Measurements from ENCODE around the gene FHIT. TPM values are rescaled to one million over a fixed set of nuclear protein-coding genes. Genes with fewer than 3 reads are reported as not detected.

Gene FHIT
- total and polyA plus RNA-seq, 10 of the 15 experiments (the other 5 are each of a cell fraction or from before 2014, with no cell fraction given) = 4.2 to 14.9 (median 9.4) TPM

- SMC1A ChIA-PET (ENCODE audit: uncharacterized antibody, unreplicated experiment) = no interaction called here
- no TSS peak for BruUV-seq (replicated peaks)
- RAD21 ChIA-PET (ENCODE audit: unreplicated experiment) = no interaction called here
- Histone ChIP-seq H3K27me3 (replicated peaks in 1 of 2; ENCODE audit: control insufficient read depth in 2 of 2, insufficient read depth in 2 of 2, low read length in 1 of 2) (no peaks in the 10 kb centered on the region), H3K4me2 (ENCODE audit: control insufficient read depth, insufficient read depth) (no peak overlapping the region), H3K79me2 (ENCODE audit: control insufficient read depth, insufficient read depth, low read length) (no peaks in the 10 kb centered on the region), H3K9ac (ENCODE audit: control insufficient read depth, insufficient read depth, low read length) (no peak overlapping the region), H3K4me3 (no peak overlapping the region), H3K9me3 (replicated peaks; ENCODE audit: control insufficient read depth, insufficient read depth, low read length) (no peaks in the 10 kb centered on the region), H3K27ac (ENCODE audit: control insufficient read depth, insufficient read depth) (no peak overlapping the region), H2AFZ (ENCODE audit: control insufficient read depth, low read depth, low read length) (no peak overlapping the region), H3K4me1 (ENCODE audit: control insufficient read depth, insufficient read depth, low read length) (no peaks in the 10 kb centered on the region), H3K36me3 (ENCODE audit: control insufficient read depth in 2 of 2, insufficient read depth in 2 of 2, low read length in 1 of 2) (no peaks in the 10 kb centered on the region), H4K20me1 (ENCODE audit: control insufficient read depth, insufficient read depth) (no peaks in the 10 kb centered on the region)
- in situ Hi-C loops (cut with MboI) (no loop called here), intact Hi-C loops (cut with micrococcal nuclease; ENCODE audit: unreplicated experiment) (no loop called here)
- POLR2A ChIA-PET = no interaction called here
- WGBS (ENCODE audit: insufficient coverage, insufficient replicate concordance, low lambda C conversion rate, missing lambda C conversion rate) = 100% methylated on average over 1 of the region's 1 CpG
- ATAC-seq = no peak
- no peak for DNase-seq (ENCODE audit: low read depth, low spot score)
- no peak for FAIRE-seq
- TF ChIP-seq MTA2 (IDR thresholded peaks at IDR 0.05; ENCODE audit: low read depth) (no peak), SMAD1 (IDR thresholded peaks at IDR 0.05; ENCODE audit: low read depth, partially characterized antibody) (no peak), SREBF1 (IDR thresholded peaks at IDR 0.05; ENCODE audit: low read length) (no peak), IRF3 (IDR thresholded peaks at IDR 0.05) (no peak), ASH2L (IDR thresholded peaks at IDR 0.05; ENCODE audit: borderline replicate concordance, low read depth) (no peak), EED (IDR thresholded peaks at IDR 0.05; ENCODE audit: low read depth) (no peak), CBX3 (IDR thresholded peaks at IDR 0.05; ENCODE audit: borderline replicate concordance, low read depth) (no peak), MYB (IDR thresholded peaks at IDR 0.05; ENCODE audit: borderline replicate concordance, low read depth, low read length) (no peak), REST (IDR thresholded peaks at IDR 0.05; ENCODE audit: low read depth, low read length) (no peak), ZNF384 (IDR thresholded peaks at IDR 0.05; ENCODE audit: borderline replicate concordance, low read depth, low read length) (no peak), ZSCAN29 (IDR thresholded peaks at IDR 0.05) (no peak), RB1 (IDR thresholded peaks at IDR 0.05; ENCODE audit: borderline replicate concordance) (no peak), FOXM1 (IDR thresholded peaks at IDR 0.05; ENCODE audit: low read depth, low read length) (no peak), USF1 (IDR thresholded peaks at IDR 0.05; ENCODE audit: borderline replicate concordance, extremely low read length, insufficient read depth, low read depth, low read length) (no peak), RUNX3 (IDR thresholded peaks at IDR 0.05; ENCODE audit: low read length) (no peak), NFYB (IDR thresholded peaks at IDR 0.05; ENCODE audit: insufficient read depth, low read depth, low read length) (no peak), CTCF (IDR thresholded peaks at IDR 0.05 in 2 of 3, conservative IDR thresholded peaks at IDR 0.05 in 1 of 3; ENCODE audit: control insufficient read depth in 2 of 3, extremely low read depth in 1 of 3, insufficient read depth in 1 of 3, low read depth in 3 of 3, low read length in 3 of 3) (no peak), LARP7 (IDR thresholded peaks at IDR 0.05) (no peak)
- CTCF ChIA-PET = interaction anchor here (1.5 kb wide), 1 partner anchor 8 kb away, joined by 5 read pairs; no protein-coding TSS in a partner anchor
Observed at GRCh38 chr3:60413551-60413950, 837.7 kb downstream of the FHIT start.
